GM18505 (cell line): ENCODE measurements around the gene MYO5A.

Source experiments
- ATAC-seq: cut with Tn5 transposase; IDR thresholded peaks from one replicate; pipeline ENCODE4 v1.9.1; 2021; ENCODE audit not compliant: unreplicated experiment
- POLR2A ChIP-seq: IDR thresholded peaks from 4 replicates; pipeline ENCODE4 v1.6.1; 2011; ENCODE audit warnings: borderline replicate concordance; ENCODE audit not compliant: insufficient read depth, insufficient read length; ENCODE audit errors: extremely low read depth

The MYO5A gene

GRCh38 chr15:52351206-52351908 is 177.3 kb downstream of the MYO5A start:
- no peak for TF ChIP-seq POLR2A
- ATAC-seq, result no peak

GRCh38 chr15:52350423-52350822 is 178.3 kb downstream of the MYO5A start:
- no peak for TF ChIP-seq POLR2A
- no peak for ATAC-seq

DNA sequence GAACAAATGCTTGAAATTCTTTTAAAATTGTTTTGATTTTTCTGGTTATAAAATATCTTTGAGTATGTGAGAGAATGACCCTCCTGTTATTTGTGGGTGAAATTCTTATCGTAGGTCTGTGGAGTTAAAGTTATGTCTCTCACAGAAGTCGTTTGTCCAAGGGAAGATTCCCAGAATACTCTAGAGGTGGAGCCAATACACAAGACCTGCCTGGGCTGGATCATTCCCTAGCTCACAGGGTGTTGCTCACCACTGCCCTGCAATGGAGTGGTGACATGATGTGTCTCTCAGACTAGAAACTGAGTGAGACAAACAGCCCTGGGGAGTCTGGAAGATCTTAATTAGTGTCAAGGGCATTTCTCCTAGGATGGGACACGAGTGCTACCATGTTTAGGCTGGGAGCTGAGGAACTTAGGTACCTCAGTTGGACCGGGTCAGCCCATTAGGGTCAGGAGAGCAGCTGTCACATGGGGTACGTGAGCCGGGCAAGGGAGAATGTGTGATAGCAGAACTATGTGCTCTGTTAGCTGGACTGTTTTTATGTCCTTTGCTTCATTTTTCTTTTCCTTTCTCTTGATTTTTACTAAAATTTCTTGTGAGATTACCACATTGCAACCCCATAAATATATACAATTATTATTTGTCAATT is 179.5 kb downstream of the MYO5A start:
- no peak for TF ChIP-seq POLR2A
- no peak for ATAC-seq

DNA sequence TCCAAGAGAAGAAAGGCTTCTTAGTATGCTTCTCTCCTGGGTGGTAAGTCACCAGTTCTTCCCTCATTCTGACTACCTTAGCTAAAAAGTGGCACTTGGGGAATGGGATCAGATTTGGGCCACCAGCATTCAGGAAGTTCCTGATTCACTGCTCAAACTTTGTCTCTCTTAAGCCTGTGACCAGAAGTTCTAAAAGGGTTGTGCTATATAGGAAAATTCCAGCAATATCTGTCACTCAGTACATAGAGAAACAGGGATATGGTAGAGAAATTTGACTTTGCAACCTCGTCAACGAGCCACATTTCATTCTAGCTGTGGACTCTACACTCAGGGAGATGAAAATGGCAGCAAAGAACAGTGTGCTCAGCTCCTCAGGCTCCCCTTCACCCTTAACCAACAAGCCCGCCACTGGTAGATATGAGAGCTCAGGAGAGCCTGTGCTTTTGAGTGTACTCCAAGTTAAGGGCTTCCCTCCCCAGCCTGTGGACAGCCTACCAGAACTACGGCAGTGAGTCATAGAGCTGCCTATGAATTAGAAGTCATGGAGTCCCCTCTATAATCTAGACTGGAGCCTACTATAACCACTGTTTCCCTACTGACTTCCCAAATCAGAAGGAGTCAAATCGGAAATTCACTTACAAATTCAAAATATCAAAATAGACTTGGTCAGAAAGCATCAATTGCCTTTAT is 180.5 kb downstream of the MYO5A start:
- TF ChIP-seq POLR2A, result no peak
- ATAC-seq, result no peak

DNA sequence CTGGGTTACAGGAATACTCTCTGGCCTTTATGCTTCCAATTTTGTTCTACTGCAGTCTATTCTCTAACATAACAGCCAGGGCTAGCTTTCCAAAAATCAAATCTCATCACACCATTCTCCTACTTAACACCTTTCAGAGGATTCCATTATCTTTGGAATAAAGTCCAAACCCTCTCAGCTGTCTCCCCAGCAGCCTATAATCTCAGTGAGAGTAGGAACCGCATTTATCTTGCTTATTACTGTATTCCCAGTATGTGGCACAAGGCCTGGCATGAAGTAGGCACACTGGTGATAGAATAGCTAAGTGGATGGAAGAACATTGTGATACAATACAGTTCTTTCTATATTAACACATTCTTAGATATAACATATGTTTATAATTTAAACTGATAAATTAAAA is 184.1 kb downstream of the MYO5A start:
- no peak for ATAC-seq
- TF ChIP-seq POLR2A, result no peak

- no peak for ATAC-seq
- TF ChIP-seq POLR2A, result no peak
Observed at GRCh38 chr15:52343831-52344230, 184.8 kb downstream of the MYO5A start.

DNA sequence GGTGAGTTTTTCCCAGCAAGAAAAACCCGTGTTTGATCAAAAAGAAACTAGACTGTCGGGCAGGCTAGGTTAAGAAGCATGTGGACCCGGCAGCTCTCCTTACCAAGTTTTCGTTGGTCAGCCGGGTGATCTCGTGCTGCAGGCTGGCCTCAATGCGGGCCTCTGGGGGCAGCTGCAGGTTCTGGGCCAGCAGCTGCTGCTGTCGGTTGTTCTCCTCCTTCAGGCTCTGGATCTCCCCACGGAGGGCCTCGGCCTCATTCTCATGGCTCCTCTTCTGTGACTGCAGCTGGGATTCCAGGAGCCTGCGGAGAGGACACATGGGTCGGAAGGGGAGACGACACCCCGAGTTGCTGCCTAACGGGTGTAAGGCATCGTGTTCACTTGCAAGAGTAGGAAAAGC is 188.6 kb downstream of the MYO5A start:
- no peak for TF ChIP-seq POLR2A
- ATAC-seq, result no peak

GRCh38 chr15:52338891-52339290 is 189.8 kb downstream of the MYO5A start:
- TF ChIP-seq POLR2A, result no peak
- no peak for ATAC-seq

GRCh38 chr15:52338058-52338457 is 190.6 kb downstream of the MYO5A start:
- ATAC-seq, result no peak
- TF ChIP-seq POLR2A, result no peak

- ATAC-seq, result no peak
Observed at GRCh38 chr15:52337198-52337853, 191.4 kb downstream of the MYO5A start.

GRCh38 chr15:52336529-52336928 is 192.2 kb downstream of the MYO5A start:
- TF ChIP-seq POLR2A, result no peak
- no peak for ATAC-seq

More at GRCh38 chr15:52337198-52337853, 191.4 kb downstream of the MYO5A start:
- TF ChIP-seq POLR2A, result no peak

DNA sequence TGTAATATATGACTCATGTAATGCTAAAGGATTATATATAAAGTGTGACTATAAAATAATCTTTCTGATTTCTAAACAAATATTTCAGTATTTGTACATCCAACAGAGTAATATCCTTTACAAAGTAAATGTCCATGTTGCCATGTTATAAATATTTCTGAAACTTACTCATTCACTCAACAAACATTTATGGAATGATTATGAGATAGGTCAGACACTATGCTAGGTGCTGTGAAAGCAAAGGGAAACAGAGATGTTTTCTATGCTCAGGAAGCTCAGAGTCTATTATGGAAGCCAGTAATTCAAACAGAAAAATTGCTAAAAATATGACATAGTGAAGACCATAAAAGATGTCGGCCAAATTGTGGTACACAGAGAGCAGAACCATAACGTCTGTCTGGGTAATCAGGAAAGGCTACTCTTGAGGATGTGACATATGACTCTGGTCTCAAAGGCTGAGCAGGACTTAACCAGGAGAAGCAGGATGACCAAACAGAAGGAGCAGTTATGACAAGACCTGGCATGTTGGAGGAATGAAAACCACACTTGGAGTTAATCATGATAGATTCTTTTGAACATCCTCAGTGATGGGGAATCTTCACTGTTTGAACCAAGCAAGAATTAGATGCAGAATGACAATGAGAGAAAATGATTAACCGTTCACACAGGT is 194.1 kb downstream of the MYO5A start:
- ATAC-seq, result no peak
- TF ChIP-seq POLR2A, result no peak
